ENCODE data around the gene AKAP12.

AKAP12 gene, protein sequence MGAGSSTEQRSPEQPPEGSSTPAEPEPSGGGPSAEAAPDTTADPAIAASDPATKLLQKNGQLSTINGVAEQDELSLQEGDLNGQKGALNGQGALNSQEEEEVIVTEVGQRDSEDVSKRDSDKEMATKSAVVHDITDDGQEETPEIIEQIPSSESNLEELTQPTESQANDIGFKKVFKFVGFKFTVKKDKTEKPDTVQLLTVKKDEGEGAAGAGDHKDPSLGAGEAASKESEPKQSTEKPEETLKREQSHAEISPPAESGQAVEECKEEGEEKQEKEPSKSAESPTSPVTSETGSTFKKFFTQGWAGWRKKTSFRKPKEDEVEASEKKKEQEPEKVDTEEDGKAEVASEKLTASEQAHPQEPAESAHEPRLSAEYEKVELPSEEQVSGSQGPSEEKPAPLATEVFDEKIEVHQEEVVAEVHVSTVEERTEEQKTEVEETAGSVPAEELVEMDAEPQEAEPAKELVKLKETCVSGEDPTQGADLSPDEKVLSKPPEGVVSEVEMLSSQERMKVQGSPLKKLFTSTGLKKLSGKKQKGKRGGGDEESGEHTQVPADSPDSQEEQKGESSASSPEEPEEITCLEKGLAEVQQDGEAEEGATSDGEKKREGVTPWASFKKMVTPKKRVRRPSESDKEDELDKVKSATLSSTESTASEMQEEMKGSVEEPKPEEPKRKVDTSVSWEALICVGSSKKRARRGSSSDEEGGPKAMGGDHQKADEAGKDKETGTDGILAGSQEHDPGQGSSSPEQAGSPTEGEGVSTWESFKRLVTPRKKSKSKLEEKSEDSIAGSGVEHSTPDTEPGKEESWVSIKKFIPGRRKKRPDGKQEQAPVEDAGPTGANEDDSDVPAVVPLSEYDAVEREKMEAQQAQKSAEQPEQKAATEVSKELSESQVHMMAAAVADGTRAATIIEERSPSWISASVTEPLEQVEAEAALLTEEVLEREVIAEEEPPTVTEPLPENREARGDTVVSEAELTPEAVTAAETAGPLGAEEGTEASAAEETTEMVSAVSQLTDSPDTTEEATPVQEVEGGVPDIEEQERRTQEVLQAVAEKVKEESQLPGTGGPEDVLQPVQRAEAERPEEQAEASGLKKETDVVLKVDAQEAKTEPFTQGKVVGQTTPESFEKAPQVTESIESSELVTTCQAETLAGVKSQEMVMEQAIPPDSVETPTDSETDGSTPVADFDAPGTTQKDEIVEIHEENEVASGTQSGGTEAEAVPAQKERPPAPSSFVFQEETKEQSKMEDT (N-terminal part only)

DNA sequence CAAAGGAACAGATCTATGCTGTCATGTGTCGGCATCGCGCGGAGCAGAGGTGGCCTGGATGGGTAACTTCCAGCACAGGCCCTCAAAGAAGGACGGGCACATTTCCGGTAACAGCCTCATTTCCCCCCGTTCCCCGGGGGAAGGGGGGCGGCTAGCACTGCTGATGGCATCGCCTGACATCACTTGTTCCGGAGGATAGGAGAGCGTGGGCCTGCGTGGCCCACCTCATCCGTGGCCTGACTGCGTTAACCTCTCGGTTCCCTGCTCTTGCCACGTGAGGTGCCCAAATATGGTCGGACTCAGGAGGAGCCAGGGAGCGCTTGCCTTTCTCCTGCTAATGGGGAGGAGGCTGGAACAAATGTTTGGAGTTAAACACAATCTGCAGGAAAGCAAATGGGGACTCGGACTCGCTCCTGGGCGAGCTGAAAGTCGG lies at the start of gene AKAP12:
Gene AKAP12 (plus strand): TSS at position 365 of the 433 bp plus-strand sequence. CDS start 596 bp downstream, outside the sequence.
- DNase-seq (ENCODE audit: low read depth): peak; percentile 59

DNA sequence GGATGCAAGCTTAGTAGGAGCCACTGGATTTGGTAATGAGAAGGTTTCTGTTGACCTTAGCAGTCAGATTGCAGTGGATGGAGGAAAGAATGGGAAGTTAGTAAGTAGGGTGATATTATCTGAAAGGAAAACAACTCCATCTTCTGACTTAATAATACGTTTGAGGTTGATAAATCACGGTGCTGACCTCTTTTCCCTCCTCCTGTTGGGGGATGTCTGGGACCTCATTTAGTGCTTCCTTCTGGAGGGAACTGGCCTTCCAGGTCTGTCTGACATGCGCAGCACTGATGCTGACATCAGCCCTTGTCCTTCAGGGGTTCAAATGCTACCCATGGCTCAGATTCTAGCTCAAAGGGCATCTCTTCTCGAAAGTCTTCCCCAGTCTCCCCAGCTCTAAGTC lies 48.2 kb upstream of the AKAP12 start:
- no peak for DNase-seq (ENCODE audit: low read depth)

DNA sequence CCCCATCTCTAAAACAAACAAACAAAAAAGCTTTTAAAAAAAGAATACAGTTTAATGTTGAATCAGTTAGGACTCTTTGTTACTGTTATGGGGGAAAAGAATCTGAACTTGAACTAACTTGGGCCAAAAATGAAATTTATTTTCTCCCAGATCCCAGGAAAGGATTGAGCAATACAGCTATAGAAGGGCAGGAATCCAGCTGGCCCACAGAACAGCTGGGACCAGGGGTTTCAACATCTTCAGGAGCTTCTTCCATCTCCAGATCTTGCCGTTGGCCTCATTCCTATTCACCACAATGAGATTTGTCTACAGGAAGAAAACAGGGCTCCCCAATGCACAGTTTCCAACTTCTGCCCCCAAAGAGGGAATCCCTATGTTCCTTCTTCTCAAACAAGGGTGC lies 43.2 kb upstream of the AKAP12 start:
- DNase-seq (ENCODE audit: low read depth): peak; percentile 90

DNA sequence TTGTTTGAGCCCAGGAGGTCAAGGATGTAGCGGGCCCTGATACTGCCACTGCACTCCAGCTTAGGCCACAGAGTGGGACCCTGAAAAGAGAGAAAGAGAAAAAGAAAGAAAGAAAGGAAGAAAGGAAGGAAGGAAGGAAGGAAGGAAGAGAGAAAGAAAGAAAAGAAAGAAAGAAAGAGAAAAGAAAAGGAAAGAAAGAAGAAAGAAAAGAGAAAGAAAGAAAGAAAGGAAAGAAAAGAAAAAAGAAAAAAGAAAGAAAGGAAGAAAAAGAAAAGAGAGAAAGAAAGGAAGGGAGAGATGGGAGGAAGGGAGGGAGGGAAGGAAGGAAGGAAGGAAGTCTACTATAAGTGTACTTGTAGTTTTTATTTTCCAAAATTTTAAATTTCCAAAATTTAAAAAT lies 42.2 kb upstream of the AKAP12 start:
- DNase-seq (ENCODE audit: low read depth): no peak

DNA sequence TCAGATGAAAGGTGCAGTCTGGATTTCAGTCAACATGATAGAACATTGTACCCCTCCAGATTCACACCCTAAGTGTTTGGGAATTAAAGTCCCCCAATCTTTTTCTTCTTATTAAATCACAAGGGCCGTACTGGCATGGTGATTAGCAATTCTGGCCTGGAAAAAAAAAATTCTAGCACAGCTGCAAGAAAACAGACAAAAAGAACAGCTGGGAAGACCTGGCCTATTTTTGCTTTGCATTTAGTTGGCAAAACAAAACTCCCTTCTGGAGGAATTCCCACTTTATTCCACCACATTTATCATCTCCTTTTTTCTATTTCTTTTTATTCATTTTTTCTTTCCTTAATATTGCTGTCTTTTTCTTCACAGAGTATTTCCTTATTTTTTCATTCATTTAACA lies 39.8 kb upstream of the AKAP12 start:
- DNase-seq (ENCODE audit: low read depth): no peak

DNA sequence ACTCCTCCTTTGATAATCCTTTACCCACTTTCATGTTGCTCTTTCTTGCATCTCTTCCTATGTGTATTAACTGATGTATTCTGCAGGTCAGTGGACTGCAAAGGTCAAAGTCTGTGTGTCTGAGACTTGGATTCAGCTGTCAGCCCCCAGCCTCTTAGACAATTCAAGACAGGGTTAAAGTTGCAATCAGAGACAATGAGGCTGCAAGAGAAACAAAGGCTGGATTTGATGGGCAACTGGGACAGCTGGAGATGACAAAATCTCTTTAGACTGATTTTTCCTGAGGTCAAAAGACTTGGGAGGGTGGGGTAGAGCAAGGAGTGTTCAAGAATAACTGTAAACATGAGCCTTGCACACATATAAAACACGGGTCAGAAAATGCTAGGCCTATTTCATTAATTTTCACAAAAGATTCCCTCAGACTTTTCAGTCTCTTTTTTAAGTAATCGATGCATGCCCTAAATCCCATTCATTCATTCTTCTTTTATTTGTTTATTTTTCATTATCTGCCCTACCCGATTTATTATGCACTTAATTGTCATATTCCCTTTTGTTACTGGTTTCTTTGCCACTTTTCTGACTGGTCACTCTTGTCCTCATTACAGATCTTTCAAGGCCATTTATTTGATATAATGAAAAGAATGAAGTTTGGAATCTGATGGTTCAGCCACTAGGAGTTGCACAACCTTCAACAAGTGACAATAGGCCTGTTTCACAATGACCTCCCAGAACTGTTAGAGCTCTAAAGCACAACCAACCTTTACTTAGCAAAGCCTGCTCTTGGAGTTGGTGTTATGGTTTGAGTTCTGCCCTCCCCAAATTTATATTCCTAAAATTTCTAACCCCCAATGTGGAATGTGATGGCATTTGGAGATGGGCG lies 33.8 kb upstream of the AKAP12 start:
- peak; percentile 29 for DNase-seq (ENCODE audit: low read depth)

DNA sequence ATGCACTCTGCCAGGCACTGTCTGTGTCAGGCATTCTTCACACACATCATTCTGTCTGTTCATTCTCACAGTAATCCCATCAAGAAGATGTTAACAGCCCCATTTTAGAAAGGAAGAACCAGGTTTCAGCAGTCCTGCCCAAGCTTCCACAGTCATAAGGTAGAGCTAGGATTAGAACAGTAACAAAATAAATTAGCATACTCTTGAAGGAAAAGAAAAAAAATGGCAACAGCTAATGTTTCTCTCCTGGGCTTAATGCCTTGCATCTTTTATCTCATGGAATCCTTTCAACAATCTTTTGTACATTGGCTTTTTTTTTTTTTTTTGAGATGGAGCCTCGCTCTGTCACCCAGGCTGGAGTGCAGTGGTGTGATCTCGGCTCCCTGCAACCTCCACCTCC lies 32.1 kb upstream of the AKAP12 start:
- DNase-seq (ENCODE audit: low read depth): no peak

DNA sequence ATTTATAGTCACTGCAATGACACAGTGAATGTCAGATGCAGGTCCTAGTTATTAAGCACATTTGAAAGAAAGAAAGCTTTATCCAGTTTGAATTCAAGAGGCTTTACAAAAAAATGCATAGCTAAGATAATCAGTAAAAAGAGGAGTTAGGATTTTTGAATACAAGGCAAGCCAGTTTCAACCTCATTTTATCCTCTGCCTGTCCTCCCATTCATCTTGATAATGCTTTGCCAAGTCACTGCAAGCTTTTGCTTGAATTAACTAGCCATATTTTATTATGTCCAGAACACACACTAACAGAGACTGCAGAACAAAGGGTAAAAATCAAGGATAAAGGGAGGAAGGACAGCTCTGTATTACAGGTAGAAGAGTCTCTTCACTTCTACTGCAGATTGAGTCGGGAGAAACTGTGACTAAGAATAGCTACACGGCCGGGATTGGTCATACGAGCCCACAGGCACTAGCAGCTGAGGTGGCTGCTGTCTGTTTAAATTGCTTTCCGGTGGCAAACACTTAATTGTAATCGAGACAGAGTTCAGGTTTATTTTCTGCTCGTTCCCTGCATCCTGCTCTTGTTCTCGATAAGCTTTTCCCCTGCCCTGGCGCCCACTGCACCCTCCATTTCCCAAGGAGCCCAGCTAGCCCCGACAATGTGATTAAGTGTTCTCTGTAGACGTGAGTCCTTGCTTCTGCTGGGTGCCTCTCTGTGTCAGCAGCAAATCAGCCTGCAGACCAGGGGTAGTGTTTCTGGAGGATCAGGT lies 30.5 kb upstream of the AKAP12 start:
- no peak for DNase-seq (ENCODE audit: low read depth)

DNA sequence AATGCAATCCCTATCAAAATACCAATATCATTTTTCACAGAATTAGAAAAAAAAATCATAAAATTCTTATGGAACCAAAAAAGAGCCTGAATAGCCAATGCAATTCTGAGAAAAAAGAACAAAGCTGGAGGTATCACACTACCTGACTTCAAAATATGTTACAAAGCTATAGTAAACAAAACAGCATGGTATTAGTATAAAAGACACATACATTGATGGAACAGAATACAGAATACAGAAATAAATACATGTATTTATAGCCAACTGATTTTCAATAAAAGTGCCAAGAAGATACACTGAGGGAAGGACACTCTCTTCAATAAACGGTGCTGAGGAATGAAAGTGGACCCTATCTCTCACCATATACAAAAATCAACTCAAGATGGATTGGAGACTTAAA lies 28.7 kb upstream of the AKAP12 start:
- no peak for DNase-seq (ENCODE audit: low read depth)

DNA sequence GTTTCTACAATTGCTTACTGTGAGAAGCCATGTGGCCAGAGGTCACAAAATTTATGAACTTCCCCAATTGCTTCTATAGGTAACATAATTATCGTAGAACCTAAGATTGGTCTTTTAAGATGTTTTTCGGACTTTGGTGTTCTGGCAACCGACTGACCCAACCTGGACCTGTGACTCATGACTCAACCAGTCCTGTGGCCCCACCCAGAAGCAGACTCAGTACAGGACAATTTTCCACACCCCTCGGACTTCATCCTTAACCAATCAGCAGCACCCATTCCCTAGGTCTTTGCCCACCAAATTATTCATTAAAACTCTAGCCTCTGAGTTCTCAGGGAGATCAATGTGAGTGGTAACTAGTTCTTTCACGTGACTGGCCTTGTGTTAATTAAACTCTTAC lies 26.4 kb upstream of the AKAP12 start:
- no peak for DNase-seq (ENCODE audit: low read depth)

DNA sequence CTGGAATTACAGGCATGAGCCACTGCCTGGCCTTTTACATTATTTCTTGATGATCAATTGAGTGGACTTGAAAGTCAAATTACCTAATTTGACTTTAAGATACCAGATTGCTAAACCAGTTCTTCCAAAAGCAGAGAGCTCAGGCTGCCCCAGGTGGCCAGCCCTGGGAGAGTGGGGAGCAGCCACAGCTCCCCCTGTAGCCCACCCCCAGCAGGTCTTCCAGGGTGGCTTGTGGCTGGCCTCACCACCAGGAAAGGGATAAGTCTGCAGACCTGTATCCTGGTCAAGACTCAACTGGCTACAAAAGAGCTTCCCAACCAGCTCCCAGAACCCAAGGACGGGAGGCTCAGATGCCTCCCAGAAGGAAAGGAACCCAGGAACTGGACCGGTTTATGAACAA lies 23.8 kb upstream of the AKAP12 start:
- no peak for DNase-seq (ENCODE audit: low read depth)

DNA sequence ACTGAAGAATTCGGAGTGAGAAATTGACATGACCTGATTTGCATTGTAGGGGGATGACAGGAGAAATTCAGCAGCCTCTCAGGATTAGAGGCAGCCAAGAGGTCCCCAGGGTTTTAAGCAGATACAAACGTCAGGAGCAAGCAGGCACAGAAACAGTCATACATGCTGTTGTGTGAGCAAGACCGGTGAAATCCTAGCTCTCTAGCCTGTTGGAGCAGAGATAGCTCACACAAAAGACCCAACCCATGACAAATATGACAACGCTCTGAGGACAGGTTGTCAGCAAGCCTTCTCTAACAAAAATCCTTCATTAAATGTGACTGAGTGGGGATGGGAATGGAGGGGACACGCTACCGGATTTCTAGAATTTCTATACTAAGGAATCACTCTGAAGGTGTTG lies 23.0 kb upstream of the AKAP12 start:
- DNase-seq (ENCODE audit: low read depth): no peak

DNA sequence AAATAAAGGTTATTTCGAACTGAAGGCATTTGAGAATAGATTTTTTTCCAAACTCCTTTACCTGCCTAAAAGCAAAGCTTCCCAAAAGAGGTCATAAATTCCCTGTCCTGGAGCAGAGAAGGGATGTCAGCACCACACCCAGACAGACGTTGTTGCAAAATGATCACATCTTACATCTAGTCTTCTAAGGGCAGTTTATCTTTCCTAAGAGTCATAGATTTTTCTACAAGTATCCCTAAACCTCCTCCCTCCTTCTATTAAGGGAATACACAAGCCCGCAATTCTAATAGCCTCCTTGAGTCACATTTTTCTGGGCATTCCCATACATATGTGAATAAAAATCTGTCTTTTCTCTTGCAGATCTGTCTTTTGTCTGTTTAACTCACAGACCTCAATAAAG lies 20.6 kb upstream of the AKAP12 start:
- DNase-seq (ENCODE audit: low read depth): no peak

DNA sequence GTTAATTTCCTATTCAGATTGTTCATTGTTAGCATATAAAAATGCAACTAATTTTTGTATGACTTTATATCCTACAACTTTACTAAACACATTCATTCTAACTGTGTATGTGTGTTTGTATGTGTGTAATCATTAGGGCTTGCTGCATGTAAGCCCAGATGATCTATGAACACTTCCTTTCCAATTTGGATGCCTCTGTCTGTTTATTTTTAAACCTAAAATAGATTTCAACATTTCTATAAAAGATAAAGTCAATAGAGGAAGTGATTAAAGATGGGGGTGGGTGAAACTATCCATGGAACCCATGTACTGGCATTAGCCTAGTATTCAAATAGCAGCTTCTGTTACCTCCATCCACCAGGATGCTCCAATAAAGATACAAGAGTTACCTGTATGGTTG lies 15.7 kb upstream of the AKAP12 start:
- DNase-seq (ENCODE audit: low read depth): no peak

DNA sequence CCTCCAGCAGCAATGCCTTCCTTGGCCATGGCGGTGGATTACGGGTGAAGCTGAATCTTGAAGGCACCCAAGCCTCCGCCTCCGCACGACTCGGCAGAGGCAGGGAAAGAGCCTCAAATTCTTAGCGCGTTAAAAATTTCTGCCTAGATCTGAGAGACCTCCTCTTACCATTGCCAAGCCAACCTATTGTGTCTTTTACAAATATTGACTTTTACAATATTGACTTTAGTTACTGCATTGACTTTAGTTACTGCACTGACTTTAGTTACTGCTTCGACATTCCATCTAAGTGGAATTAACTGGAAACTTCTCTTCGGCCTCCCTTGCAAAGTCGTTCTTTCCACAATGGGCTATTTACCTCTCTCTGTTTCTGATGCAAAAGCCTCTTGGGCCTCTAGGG lies 13.8 kb upstream of the AKAP12 start:
- DNase-seq (ENCODE audit: low read depth): no peak

DNA sequence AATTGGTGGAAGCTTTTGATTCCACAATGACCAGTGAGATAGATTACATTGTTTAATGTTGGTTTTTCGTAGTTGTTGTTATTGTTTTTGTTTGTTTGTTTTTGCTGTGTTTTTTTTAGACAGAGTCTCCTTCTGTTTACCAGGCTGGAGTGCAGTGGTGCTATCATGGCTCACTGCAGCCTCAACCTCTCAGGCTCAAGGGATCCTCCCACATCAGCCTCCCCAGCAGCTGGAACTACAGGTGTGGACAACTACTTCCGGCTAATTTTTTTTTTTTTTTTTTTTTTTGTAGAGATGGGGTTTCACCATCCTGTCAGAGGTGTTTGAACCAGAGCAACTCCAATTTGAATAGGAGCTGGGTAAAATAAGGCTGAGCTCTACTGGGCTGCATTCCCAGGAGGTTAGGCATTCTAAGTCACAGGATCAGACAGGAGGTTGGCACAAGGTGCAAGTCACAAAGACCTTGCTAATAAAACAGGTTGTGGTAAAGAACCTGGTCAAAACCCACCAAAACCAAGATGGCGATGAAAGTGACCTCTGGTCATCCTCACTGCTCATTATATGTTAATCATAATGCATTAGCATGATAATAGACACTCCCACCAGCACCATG lies 10.9 kb upstream of the AKAP12 start:
- no peak for DNase-seq (ENCODE audit: low read depth)

DNA sequence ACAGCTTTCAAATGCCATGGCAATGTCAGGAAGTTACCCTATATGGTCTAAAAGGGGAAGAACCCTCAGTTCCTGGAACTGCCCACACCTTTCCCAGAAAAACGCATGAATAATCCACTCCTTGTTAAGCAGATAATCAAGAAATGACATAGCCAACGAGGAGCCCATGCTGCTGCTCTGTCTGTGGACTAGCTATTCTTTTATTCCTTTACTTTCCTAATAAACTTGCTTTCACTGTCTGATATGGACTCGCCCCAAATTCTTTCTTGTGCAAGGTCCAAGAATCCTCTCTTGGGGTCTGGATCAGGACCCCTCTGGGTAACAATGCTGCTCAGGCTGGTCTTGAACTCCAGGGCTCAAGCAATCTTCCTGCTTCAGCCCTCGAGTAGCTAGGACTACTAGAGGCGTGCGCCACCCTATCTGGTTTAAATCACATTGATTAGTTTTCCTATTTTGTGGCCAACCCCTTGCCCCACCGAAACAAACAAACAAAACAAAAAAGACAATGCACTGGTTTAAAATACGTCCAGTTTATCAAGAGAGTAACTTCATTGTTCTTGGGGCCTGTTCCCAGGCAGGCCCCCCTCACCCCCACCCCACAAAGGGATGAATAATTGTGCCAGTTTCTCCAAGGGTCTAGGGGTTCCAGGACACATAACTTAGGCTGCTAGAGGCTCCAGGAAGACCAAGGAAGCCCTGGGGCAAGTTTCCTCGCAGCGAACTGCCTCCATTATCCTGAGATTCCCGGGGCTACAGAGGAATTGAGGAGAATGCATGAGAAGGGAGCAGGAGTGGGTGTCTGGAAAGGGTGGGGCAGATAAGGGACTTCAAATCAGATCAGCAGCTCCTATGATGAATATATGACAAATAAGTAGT lies 10.1 kb upstream of the AKAP12 start:
- no peak for DNase-seq (ENCODE audit: low read depth)

DNA sequence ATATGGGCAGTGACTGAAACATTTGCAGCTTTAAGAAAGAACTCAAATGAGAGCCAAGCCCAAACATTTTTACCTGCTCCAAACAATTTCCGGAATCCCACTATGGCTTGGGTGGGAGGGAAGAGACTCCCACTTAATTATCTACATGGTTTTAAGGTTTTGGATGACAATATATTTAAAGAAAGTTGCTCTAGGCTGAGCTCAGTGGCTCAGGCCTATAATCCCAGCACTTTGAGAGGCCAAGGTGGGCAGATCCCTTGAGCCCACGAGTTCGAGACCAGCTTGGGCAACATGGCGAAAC lies 9.5 kb upstream of the AKAP12 start:
- DNase-seq (ENCODE audit: low read depth): no peak

DNA sequence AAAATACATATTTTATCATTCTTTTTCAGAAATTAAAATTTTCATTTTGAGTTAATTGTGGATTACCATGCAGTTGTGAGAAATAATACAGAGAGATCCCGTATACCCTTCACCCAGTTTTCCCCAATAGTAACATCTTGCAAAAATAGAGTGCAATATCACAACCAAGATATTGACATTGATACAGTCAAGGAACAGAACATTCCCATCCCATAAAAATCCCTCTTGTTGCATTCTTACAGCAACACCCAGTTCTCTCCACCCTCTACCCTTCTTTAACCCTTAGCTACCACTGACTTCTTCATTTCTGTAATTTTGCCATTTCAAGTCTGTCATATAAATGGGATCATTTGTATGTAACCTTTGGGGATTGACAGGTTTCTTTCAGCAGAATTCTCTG lies 6.9 kb upstream of the AKAP12 start:
- no peak for DNase-seq (ENCODE audit: low read depth)
